Endothelial cell of umbilical vein (primary cell): Measurements from ENCODE around the gene GP9. TPM values are rescaled to one million over a fixed set of nuclear protein-coding genes. Genes with fewer than 3 reads are reported as not detected.

Experiments used
- BruUV-seq: library from RNA; stranded (reverse); fragments of 400-500 nt; replicated peaks from 2 replicates; lab custom pipeline; 2021; lab: Mats Ljungman, UMichigan
- CTCF ChIA-PET: fragments of 300-600, 350-600 bp; sonication (Branson Sonifier 250); formaldehyde crosslinking; loops from one replicate; lab custom pipeline; 2021; ENCODE audit warnings: antibody characterized with exemption, inconsistent platforms; lab: Charles Lee
- POLR2A ChIA-PET: fragments of 300-600, 350-600 bp; sonication (Branson Sonifier 250); formaldehyde crosslinking; loops from one replicate; lab custom pipeline; 2021; ENCODE audit warnings: antibody characterized with exemption, inconsistent platforms; lab: Charles Lee
- DNase-seq: peaks from one replicate; pipeline ENCODE4 v3.0.0-alpha.2; 2011; ENCODE audit warnings: low read depth, low spot score
- FAIRE-seq: peaks from 2 replicates; lab custom pipeline; 2011; peaks lifted over from hg19 to GRCh38; lab: Jason Lieb, UNC
- H2AFZ ChIP-seq: 2 replicates; pipeline ENCODE4 v1.6.0; 2012; ENCODE audit warnings: low read depth, low read length, control low read depth, inconsistent platforms
- H3K27ac ChIP-seq: 2 replicates; pipeline ENCODE4 v1.5.1; 2011; ENCODE audit warnings: low read depth, mild to moderate bottlenecking, control low read depth, low read length, moderate library complexity; ENCODE audit not compliant: insufficient read depth
- H3K27me3 ChIP-seq, 2 experiments: 2 replicates each; pipeline versions ENCODE4 v1.6.0 to v1.6.1; 2011; ENCODE audit warnings: low read length in 2 of 2, mixed read lengths in 1 of 2; ENCODE audit not compliant: control insufficient read depth in 2 of 2, insufficient read depth in 2 of 2
- H3K36me3 ChIP-seq, 2 experiments: 2 replicates in 1 of 2; 3 replicates in 1 of 2; pipeline ENCODE4 v1.5.1; 2011; ENCODE audit warnings: low read length in 2 of 2, mild to moderate bottlenecking in 1 of 2, moderate library complexity in 1 of 2; ENCODE audit not compliant: control insufficient read depth in 2 of 2, insufficient read depth in 2 of 2; ENCODE audit errors: extremely low read depth in 1 of 2
- H3K4me1 ChIP-seq: 3 replicates; pipeline ENCODE4 v1.5.1; 2011; ENCODE audit warnings: mild to moderate bottlenecking, low read length; ENCODE audit not compliant: control insufficient read depth, insufficient read depth; ENCODE audit errors: extremely low read depth
- H3K4me2 ChIP-seq: 2 replicates; pipeline ENCODE4 v1.6.1; 2011; ENCODE audit warnings: low read length, control low read depth, mixed read lengths; ENCODE audit not compliant: insufficient read depth
- H3K4me3 ChIP-seq, 3 experiments: fragments of 200-600 bp in 1 of 3; sonication (generic), shearing (Covaris generic) in 1 of 3; replicated peaks in 1 of 3; 2 replicates each; pipeline ENCODE4 v1.5.1; 2011 to 2016; ENCODE audit warnings: control low read depth in 3 of 3, low read length in 3 of 3, mild to moderate bottlenecking in 2 of 3, inconsistent platforms in 1 of 3, low read depth in 1 of 3, moderate library complexity in 1 of 3; ENCODE audit not compliant: insufficient read depth in 1 of 3
- H3K79me2 ChIP-seq: 2 replicates; pipeline ENCODE4 v1.6.0; 2012; ENCODE audit warnings: low read length, inconsistent platforms; ENCODE audit not compliant: control insufficient read depth, insufficient read depth
- H3K9ac ChIP-seq: replicated peaks from 2 replicates; pipeline ENCODE3; 2011; ENCODE audit warnings: low read length, control low read depth; ENCODE audit not compliant: insufficient read depth; ENCODE audit errors: extremely low read depth
- H3K9me1 ChIP-seq: replicated peaks from 3 replicates; pipeline ENCODE4 v1.6.0; 2011; ENCODE audit warnings: mild to moderate bottlenecking, low read length; ENCODE audit not compliant: control insufficient read depth, insufficient read depth; ENCODE audit errors: extremely low read depth
- H3K9me3 ChIP-seq: replicated peaks from 2 replicates; pipeline ENCODE4 v1.5.1; 2012; ENCODE audit warnings: low read length, inconsistent platforms; ENCODE audit not compliant: control insufficient read depth, insufficient read depth
- H4K20me1 ChIP-seq: replicated peaks from 2 replicates; pipeline ENCODE3; 2011; ENCODE audit warnings: mild to moderate bottlenecking, low read length; ENCODE audit not compliant: control insufficient read depth, insufficient read depth; ENCODE audit errors: extremely low read depth
- EZH2 ChIP-seq: IDR thresholded peaks from 2 replicates; pipeline ENCODE4 v1.6.1; 2012; ENCODE audit warnings: borderline replicate concordance, low read depth, mild to moderate bottlenecking, moderate library complexity, low read length, inconsistent platforms; ENCODE audit not compliant: severe bottlenecking
- FOS ChIP-seq: IDR thresholded peaks from 2 replicates; pipeline ENCODE4 v1.6.1; 2011; ENCODE audit warnings: mild to moderate bottlenecking, low read length, moderate library complexity, borderline replicate concordance; ENCODE audit not compliant: insufficient read depth
- GATA2 ChIP-seq: IDR thresholded peaks from 2 replicates; pipeline ENCODE4 v1.7.0; 2011; ENCODE audit warnings: low read depth, mild to moderate bottlenecking, moderate library complexity, mixed read lengths, low read length; ENCODE audit not compliant: insufficient read length, insufficient read depth
- JUN ChIP-seq: IDR thresholded peaks from 2 replicates; pipeline ENCODE4 v1.6.1; 2011; ENCODE audit warnings: borderline replicate concordance, low read depth; ENCODE audit not compliant: insufficient read length, insufficient read depth
- MYC ChIP-seq: IDR thresholded peaks from one replicate; pipeline ENCODE4 v1.6.1; 2011; ENCODE audit warnings: mild to moderate bottlenecking, low read depth, low read length
- POLR2A ChIP-seq: IDR thresholded peaks from 2 replicates; pipeline ENCODE4 v1.6.1; 2012; ENCODE audit warnings: low read depth, mild to moderate bottlenecking, control low read depth, low read length
- POLR2AphosphoS5 ChIP-seq: IDR thresholded peaks from 2 replicates; pipeline ENCODE4 v1.6.1; 2012; ENCODE audit warnings: low read depth, mild to moderate bottlenecking, control low read depth, low read length, moderate library complexity; ENCODE audit not compliant: insufficient read depth
- dilution Hi-C: fragments of 300-500 bp; cut with MboI; formaldehyde crosslinking; loops from one replicate; pipeline ENCODE4 v1.15.0; 2019; ENCODE audit warnings: low sequenced_read_pairs; ENCODE audit not compliant: extremely low pct_ligation_motif_present
- intact Hi-C: fragments of 100-400 bp; cut with micrococcal nuclease; formaldehyde crosslinking; loops from one replicate; pipeline ENCODE4 v1.10.0; 2022
- polyA plus RNA-seq, 4 experiments: library from polyadenylated mRNA; depleted of rRNA in 3 of 4; stranded (reverse) in 3 of 4; unstranded in 1 of 4; fragments of >200 nt; gene quantifications; 2 replicates each; pipeline versions ENCODE4 v1.2.1 to v1.2.3, GENCODE V29; 2011 to 2012; ENCODE audit warnings: missing spikeins in 1 of 4
- total RNA-seq: library from RNA; stranded (reverse); gene quantifications from 2 replicates; pipeline ENCODE4 v1.2.3, GENCODE V29; 2021
- TF ChIP-seq, protein P1 (sequence below), 2 donors: IDR thresholded peaks; 1 replicate in 1 of 2; 2 replicates in 1 of 2; pipeline ENCODE4 v1.5.1; 2011; ENCODE audit warnings: low read length in 2 of 2, mild to moderate bottlenecking in 2 of 2, moderate library complexity in 2 of 2, control low read depth in 1 of 2, inconsistent platforms in 1 of 2, low read depth in 1 of 2; ENCODE audit not compliant: insufficient read depth in 1 of 2; ENCODE audit errors: extremely low read depth in 1 of 2
- TF ChIP-seq, protein P2 (sequence below): IDR thresholded peaks from 2 replicates; pipeline ENCODE4 v1.6.1; 2011; ENCODE audit not compliant: insufficient read depth, insufficient read length

Gene GP9
- total and polyA plus RNA-seq, 2 donors (not counting 3 experiments of a cell fraction or from before 2014, with no cell fraction given): not detected

DNA sequence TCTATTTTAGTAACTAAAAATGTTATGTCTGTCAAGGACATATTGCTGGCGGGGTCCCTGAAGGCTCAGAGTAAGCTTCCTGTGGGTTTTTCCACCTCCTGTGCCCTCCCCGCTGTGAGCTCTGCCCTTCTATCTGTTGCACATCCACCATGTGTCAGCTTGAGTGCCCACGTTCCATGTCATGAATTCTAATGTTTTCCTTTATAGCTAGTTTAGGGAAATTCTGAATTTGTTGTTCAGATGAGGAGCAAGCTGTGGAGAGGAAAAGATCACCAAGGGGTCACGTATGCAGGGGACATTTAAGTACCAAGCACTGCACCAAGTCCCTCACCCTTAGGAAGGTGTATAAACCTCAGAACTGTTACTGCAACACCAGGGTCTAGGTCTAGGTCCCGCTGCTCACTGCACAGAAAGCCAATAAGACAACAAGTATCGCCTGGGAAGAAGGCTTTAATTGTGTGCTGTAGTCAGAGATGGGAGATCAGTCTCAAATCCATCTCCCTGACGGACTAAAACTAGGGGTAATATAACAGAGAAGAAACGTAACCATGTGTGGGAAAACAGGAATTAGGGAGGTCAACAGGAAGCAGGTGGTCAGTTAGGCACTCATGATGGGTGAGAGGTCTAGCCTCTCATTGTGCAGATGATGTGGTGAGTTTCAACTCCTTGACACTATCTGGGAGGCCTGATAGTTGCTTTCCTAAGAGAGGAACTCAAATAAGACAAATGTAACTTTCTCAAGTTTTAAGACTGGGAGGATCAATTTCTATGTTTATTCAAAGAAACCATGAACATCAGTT lies 9.7 kb downstream of the GP9 start:
- no peak overlapping the region for H2AFZ ChIP-seq
- DNase-seq (peak; percentile 77), FAIRE-seq (peak; percentile 33)
- H3K4me1 ChIP-seq: peaks cover 4% of the 10 kb centered on the region
- no peak overlapping the region for H3K27ac ChIP-seq
- TF ChIP-seq GATA2: no peak
- TF ChIP-seq MYC: no peak
- TF ChIP-seq, protein P1, sequence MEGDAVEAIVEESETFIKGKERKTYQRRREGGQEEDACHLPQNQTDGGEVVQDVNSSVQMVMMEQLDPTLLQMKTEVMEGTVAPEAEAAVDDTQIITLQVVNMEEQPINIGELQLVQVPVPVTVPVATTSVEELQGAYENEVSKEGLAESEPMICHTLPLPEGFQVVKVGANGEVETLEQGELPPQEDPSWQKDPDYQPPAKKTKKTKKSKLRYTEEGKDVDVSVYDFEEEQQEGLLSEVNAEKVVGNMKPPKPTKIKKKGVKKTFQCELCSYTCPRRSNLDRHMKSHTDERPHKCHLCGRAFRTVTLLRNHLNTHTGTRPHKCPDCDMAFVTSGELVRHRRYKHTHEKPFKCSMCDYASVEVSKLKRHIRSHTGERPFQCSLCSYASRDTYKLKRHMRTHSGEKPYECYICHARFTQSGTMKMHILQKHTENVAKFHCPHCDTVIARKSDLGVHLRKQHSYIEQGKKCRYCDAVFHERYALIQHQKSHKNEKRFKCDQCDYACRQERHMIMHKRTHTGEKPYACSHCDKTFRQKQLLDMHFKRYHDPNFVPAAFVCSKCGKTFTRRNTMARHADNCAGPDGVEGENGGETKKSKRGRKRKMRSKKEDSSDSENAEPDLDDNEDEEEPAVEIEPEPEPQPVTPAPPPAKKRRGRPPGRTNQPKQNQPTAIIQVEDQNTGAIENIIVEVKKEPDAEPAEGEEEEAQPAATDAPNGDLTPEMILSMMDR (IDR thresholded peaks at IDR 0.05; ENCODE audit: extremely low read depth in 1 of 2, insufficient read depth in 1 of 2, low read depth in 1 of 2, low read length in 2 of 2): no peak
- no peak for TF ChIP-seq FOS
- no peak for TF ChIP-seq EZH2
- TF ChIP-seq POLR2A: no peak
- TF ChIP-seq JUN: no peak
- TF ChIP-seq, protein P2, sequence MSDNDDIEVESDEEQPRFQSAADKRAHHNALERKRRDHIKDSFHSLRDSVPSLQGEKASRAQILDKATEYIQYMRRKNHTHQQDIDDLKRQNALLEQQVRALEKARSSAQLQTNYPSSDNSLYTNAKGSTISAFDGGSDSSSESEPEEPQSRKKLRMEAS: no peak
- TF ChIP-seq POLR2AphosphoS5: no peak
- CTCF ChIA-PET: interaction anchor here (3.0 to 9.8 kb wide), 2 partner anchors 18 to 100 kb away, joined by 19 to 91 read pairs; no protein-coding TSS in a partner anchor
- no peak overlapping the region for H3K4me2 ChIP-seq
- H3K9me1 ChIP-seq: no peaks in the 10 kb centered on the region
- H4K20me1 ChIP-seq: no peaks in the 10 kb centered on the region
- dilution Hi-C loops (no loop called here), intact Hi-C loops (no loop called here)
- no peak overlapping the region for H3K9ac ChIP-seq
- H3K36me3 ChIP-seq: no peaks in the 10 kb centered on the region
- POLR2A ChIA-PET: no interaction called here
- H3K9me3 ChIP-seq: no peaks in the 10 kb centered on the region
- H3K79me2 ChIP-seq: no peaks in the 10 kb centered on the region
- BruUV-seq: no TSS peak
- no peak overlapping the region for H3K4me3 ChIP-seq
- no peaks in the 10 kb centered on the region for H3K27me3 ChIP-seq
